H1 (cell line): Measurements from ENCODE around the gene SH2D2A. TPM values are rescaled to one million over a fixed set of nuclear protein-coding genes. Genes with fewer than 3 reads are reported as not detected.

Experiments
- EGR1 ChIP-seq: IDR thresholded peaks from 2 replicates; pipeline ENCODE4 v1.6.1; 2011; ENCODE audit warnings: low read depth, low read length, borderline replicate concordance
- polyA plus RNA-seq, 7 experiments: library from polyadenylated mRNA; depleted of rRNA in 3 of 7; stranded (reverse) in 5 of 7; unstranded in 2 of 7; fragments of >200 nt in 5 of 7; fragments of 200-250 nt in 2 of 7; gene quantifications; 1 replicate in 5 of 7; 2 replicates in 1 of 7; 4 replicates in 1 of 7; pipeline versions ENCODE4 v1.2.1 to v1.2.3, GENCODE V29; 2011 to 2013; ENCODE audit warnings: missing spikeins in 2 of 7, mixed read lengths in 2 of 7
- total RNA-seq: library from RNA; stranded (reverse); fragmentation: NEBNext Ultra II Directional; extraction: Animal tissue kit (Norgen Biotek cat#: 25700); gene quantifications from 2 replicates; pipeline ENCODE4 v1.2.1, GENCODE V29; 2021
- TF ChIP-seq, protein P1 (sequence below): IDR thresholded peaks from 2 replicates; pipeline ENCODE4 v1.6.1; 2011; ENCODE audit warnings: low read length, improper control_type of control experiment

The SH2D2A gene
- total and polyA plus RNA-seq, 2 of the 8 experiments (the other 6 are each of a cell fraction or from before 2014, with no cell fraction given), result 3.3 to 7.9 TPM

DNA sequence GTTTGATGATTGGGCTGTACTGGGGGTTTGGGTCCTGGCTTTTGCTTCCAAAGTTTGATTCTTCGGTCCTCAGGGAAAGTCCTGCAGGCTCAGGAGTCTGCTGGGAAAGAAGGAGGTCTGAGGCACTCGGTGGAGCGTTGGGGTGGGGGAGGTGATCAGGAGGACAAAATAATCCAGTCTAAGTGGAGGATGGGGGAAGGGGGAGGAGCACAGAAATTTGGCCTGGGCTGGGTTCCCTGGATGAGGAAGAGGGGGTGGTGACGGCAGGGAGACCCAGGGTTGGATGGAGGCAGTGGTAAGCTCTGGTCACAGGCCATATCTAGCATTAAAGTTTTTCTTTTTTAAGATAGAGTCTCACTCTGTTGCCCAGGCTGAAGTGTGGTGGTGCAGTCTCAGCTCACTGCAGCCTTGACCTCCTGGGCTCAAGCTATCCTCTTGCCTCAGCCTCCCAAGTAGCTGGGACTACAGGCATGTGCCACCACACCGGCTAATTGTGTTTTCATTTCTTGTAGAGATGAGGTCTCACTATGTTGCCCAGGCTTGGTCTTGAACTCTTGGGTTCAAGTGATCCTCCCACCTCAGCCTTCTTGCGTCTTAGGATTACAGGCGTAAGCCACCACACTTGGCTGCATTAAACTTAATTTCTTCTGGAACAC is 6.8 kb downstream of the SH2D2A start (continued):
- TF ChIP-seq, protein P1, sequence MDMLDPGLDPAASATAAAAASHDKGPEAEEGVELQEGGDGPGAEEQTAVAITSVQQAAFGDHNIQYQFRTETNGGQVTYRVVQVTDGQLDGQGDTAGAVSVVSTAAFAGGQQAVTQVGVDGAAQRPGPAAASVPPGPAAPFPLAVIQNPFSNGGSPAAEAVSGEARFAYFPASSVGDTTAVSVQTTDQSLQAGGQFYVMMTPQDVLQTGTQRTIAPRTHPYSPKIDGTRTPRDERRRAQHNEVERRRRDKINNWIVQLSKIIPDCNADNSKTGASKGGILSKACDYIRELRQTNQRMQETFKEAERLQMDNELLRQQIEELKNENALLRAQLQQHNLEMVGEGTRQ, result no peak
- TF ChIP-seq EGR1, result no peak
